SU-DHL-6 (cell line): ENCODE measurements around the gene SLC22A15.

Source experiments
- EZH2phosphoT487 ChIP-seq: fragments of 200-600 bp; sonication (generic), shearing (Covaris generic); conservative IDR thresholded peaks from 2 replicates; pipeline ENCODE4 v1.6.1; 2018; ENCODE audit warnings: mild to moderate bottlenecking, antibody characterized with exemption, low read length, moderate library complexity, mixed read lengths
- TF ChIP-seq, protein P1 (sequence below): fragments of 200-600 bp; sonication (generic); IDR thresholded peaks from one replicate; pipeline ENCODE4 v1.5.1; 2017; ENCODE audit warnings: antibody characterized with exemption, mild to moderate bottlenecking, low read length, moderate library complexity; ENCODE audit not compliant: insufficient read depth, poor library complexity, severe bottlenecking

DNA sequence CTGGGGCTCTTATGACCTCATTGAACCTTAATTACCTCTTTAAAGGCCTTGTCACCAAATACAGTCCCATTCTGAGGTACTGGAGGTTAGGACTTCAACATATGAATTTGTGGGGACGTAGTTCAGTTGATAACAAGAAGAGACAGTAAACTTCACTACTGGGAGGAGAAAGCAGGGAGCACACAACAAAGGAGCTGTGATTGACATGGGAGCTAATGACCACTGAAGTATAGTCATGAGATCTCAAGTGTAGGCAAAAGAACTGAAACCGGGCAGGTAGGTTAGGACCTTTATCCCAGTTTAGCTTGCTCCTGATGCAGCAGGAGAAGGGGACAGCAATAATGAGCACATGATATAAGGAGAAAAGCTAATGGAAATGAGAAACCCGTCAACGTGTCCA, 123.1 kb downstream of the SLC22A15 start:
- TF ChIP-seq, protein P1, sequence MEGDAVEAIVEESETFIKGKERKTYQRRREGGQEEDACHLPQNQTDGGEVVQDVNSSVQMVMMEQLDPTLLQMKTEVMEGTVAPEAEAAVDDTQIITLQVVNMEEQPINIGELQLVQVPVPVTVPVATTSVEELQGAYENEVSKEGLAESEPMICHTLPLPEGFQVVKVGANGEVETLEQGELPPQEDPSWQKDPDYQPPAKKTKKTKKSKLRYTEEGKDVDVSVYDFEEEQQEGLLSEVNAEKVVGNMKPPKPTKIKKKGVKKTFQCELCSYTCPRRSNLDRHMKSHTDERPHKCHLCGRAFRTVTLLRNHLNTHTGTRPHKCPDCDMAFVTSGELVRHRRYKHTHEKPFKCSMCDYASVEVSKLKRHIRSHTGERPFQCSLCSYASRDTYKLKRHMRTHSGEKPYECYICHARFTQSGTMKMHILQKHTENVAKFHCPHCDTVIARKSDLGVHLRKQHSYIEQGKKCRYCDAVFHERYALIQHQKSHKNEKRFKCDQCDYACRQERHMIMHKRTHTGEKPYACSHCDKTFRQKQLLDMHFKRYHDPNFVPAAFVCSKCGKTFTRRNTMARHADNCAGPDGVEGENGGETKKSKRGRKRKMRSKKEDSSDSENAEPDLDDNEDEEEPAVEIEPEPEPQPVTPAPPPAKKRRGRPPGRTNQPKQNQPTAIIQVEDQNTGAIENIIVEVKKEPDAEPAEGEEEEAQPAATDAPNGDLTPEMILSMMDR: no peak
- no peak for TF ChIP-seq EZH2phosphoT487
